Fibroblast of skin of abdomen (primary cell): ENCODE data around the gene LSAMP.

Experiments used
- DNase-seq: peaks from one replicate; pipeline ENCODE4 v3.0.0-alpha.2; 2013

LSAMP gene

GRCh38 chr3:116161575-116162525, 283.4 kb downstream of the LSAMP start:
- no peak for DNase-seq

- DNase-seq = no peak
Measured at GRCh38 chr3:116160594-116160993, 284.7 kb downstream of the LSAMP start.

GRCh38 chr3:116155841-116156240, 289.4 kb downstream of the LSAMP start:
- DNase-seq = peak; percentile 62

- DNase-seq = no peak
Measured at GRCh38 chr3:116154389-116154788, 290.9 kb downstream of the LSAMP start.

DNA sequence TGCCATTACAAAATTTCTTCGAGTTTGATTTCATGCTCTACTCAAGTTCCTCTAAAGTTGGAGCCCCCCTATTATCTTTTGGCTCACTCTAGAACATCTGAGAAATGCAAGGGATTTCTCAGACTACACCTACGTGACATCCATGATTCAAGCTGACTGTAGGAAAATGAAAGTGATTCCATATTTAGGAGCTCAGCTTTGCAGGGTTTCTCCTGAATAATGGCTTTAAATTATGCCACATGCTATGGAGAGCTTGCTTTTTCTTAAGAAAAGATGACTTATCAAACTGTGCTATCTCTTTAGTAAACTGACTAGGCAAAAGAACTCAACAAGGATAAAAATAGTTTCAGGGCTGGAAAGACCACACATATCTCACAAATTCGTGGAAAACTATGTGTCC, 292.1 kb downstream of the LSAMP start:
- peak; percentile 44 for DNase-seq

- no peak for DNase-seq
Measured at GRCh38 chr3:116150655-116151167, 294.6 kb downstream of the LSAMP start.

DNA sequence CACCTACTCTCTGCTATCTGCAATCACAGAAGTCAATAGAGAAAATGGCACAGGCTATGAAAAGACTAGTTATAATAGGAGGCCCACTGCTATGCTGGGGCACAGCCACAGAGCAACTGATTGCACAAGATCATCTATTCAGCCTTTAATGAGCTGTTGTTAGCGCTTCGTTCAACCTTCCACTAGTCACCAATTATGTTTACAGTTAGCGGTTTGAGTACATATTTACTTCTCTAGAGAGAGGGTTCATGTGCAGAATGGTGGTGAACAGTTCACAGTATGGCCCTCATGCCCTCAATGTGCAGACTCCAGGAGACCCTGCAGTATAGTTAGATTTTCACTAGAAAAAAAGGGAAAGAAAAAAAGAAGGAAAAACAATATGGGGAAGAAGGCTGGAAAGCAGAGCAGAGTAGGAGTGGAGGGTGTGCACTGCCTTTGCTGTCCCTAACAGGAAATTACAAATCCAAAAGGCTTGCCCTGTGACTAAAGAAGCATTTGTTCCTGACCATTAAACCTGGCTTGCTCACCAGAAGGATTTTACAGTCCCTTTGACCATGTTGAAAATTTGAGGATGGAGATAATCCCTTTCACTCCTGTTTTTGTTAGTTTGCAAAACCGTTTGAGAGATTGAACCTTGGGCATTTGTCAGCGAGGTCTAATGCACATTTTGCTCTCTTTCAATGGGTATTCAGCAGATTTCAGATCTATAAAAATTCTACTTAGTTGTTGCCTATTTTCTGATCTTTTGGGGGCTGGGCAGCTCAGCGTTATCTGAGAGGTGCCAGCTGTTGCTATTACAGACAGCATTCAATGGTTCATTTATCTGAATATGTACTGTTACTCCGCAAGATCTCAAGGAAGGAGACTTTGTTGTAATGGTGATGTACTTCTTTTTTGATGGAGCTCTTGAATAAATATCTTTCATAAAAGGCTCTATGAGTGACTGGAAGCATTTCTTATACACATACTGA, 296.1 kb downstream of the LSAMP start:
- peak; percentile 24 for DNase-seq

DNA sequence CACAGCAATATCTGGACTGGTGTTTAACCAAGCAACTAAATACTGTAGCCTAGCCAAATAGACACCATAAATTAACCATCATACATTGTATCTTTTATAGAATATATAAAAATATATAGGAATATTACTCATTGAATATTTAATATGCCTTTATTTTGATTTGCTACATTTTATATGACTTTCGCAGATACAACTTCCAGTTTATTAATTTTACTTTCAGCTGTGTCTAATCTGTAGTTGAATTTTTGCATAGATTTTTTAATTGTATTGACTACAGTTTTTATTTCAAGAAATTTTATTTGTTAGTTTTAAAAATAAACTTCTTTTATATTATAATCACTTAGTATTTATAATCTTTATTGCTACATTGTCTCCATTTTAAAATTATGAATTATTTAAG, 299.7 kb downstream of the LSAMP start:
- no peak for DNase-seq

DNA sequence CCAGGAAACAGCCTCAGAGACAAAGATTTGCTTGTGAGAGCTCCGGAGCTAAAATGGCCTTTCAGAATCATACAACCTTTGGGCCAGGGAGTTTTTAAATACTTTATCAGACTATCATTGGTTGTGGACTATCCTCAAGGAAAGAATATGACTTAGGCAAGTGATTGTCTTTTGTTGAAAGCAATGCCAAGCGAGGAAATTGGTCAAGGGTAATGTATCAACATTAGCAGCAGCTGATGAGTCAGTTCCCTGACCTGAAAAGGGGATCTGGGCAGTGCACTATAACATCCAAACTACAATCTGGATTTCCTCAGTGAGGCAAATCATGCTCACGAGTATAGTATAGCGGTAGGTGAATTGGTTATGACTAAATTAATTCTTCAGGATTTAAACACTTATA, 303.6 kb downstream of the LSAMP start:
- no peak for DNase-seq

- peak; percentile 40 for DNase-seq
Measured at GRCh38 chr3:116140100-116140689, 305.1 kb downstream of the LSAMP start.

GRCh38 chr3:116139641-116140040, 305.6 kb downstream of the LSAMP start:
- no peak for DNase-seq

GRCh38 chr3:116135457-116136085, 309.7 kb downstream of the LSAMP start:
- peak; percentile 87 for DNase-seq

GRCh38 chr3:116129187-116129946, 315.9 kb downstream of the LSAMP start:
- no peak for DNase-seq

DNA sequence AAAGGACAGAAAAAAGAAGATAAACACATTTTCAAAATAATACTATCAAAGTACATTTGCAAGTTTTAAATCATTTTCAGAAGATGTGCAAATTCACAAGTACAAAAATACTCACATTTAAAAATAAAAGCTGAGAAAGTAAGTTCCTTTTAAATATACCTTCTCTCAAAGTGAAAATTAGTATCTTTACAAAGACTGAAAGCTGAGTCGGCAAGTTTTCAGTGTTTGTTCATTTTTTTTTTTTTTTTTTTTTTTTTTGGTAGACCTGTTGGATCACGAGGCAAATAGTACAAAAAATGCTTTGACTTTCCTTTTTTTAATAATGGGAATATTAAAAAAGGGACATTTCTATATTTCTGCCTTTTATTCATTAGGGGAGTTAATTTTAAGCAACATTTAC, 317.8 kb downstream of the LSAMP start:
- DNase-seq = no peak

DNA sequence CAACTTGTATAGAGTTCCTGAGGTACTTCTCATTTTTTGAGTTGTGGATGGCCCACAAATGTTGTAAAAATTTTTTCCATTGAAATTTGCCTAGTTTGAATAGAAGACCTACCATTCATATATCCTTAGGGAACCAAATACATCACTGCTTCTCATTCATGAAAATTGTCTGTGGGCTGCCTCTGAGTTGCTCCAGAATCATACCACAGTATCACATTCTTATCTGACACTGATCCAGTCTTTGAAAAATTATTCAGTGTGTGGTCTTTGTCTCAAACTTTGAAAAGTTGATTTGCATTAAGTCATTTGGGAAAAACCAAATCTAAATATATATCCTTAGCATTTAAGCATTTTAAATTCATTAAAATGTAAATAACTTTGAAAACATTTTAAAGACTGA, 321.1 kb downstream of the LSAMP start:
- DNase-seq = no peak

- DNase-seq = no peak
Measured at GRCh38 chr3:116118475-116119169, 326.7 kb downstream of the LSAMP start.

GRCh38 chr3:116114586-116114985, 330.7 kb downstream of the LSAMP start:
- no peak for DNase-seq

GRCh38 chr3:116112696-116113095, 332.6 kb downstream of the LSAMP start:
- DNase-seq = peak; percentile 59

- DNase-seq = no peak
Measured at GRCh38 chr3:116111765-116112164, 333.5 kb downstream of the LSAMP start.

DNA sequence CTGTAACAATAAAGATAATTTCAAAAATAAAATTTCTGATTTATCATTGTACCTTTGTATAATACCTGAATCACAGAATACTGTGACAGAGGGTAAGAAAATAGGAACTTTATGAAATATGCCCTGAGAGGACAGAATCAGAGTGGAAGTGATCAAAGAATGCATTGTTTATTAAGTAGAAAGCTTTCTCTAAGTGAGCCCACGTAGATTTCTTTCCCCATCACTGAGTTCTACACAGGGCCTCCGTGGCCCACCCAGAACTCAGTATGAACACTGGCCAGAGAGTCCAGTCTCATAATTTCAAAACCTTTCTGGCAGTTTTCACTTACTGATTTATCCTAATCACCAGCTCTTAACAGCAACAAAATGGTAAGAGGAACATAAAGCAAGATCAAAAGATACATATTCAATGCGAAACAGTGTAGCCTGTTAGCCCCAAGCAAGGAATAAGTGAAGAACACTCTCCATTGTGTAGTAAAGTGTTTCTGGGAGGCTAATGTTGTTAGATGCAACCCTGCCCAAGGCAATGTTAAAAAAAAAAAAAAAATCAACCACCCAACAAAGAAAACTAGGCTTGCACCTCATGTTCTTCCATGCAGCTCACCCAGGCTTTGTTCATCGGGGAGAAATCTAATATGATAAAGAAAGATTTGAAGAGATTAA, 341.3 kb downstream of the LSAMP start:
- DNase-seq = no peak
